HTR-8/SVneo (cell line): ENCODE results near the gene GTF2H4.

Experiments used
- DNase-seq: peaks from one replicate; pipeline ENCODE4 v3.0.0; 2011; ENCODE audit warnings: low spot score, mixed read lengths; ENCODE audit not compliant: insufficient read length
- FAIRE-seq: peaks from 2 replicates; lab custom pipeline; 2011; peaks lifted over from hg19 to GRCh38; lab: Jason Lieb, UNC

The GTF2H4 gene

GRCh38 chr6:30882204-30882758 is 25.7 kb upstream of the GTF2H4 start:
- DNase-seq, result peak; percentile 35

GRCh38 chr6:30882759-30883684 is 25.0 kb upstream of the GTF2H4 start:
- DNase-seq, result peak; percentile 53
- FAIRE-seq, result no peak

More at GRCh38 chr6:30882204-30882758, 25.7 kb upstream of the GTF2H4 start:
- FAIRE-seq, result no peak

GRCh38 chr6:30883685-30884520 is 24.1 kb upstream of the GTF2H4 start, which contains the start of gene DDR1:
Gene DDR1, plus strand, starts transcription at chr6:30884519. Its CDS starts 4,211 bp downstream, at chr6:30888730.
- DNase-seq, result peak; percentile 69
- no peak for FAIRE-seq

- FAIRE-seq (no peak), DNase-seq (no peak)
Observed at GRCh38 chr6:30884521-30885480, 23.2 kb upstream of the GTF2H4 start.

- FAIRE-seq, result no peak
- no peak for DNase-seq
Observed at GRCh38 chr6:30885481-30885998, 22.5 kb upstream of the GTF2H4 start.

- FAIRE-seq, result peak; percentile 48
- peak; percentile 93 for DNase-seq
Observed at GRCh38 chr6:30885999-30886896, 21.8 kb upstream of the GTF2H4 start.

- DNase-seq, result no peak
- no peak for FAIRE-seq
Observed at GRCh38 chr6:30886897-30887255, 21.1 kb upstream of the GTF2H4 start.

GRCh38 chr6:30887901-30888815 is 19.8 kb upstream of the GTF2H4 start:
- FAIRE-seq (no peak), DNase-seq (no peak)

GRCh38 chr6:30888816-30889495 is 19.1 kb upstream of the GTF2H4 start:
- FAIRE-seq (no peak), DNase-seq (no peak)

- DNase-seq, result no peak
- FAIRE-seq, result no peak
Observed at GRCh38 chr6:30889496-30889885, 18.5 kb upstream of the GTF2H4 start.

GRCh38 chr6:30889921-30890645 is 17.9 kb upstream of the GTF2H4 start:
- no peak for DNase-seq
- no peak for FAIRE-seq

GRCh38 chr6:30890646-30891449 is 17.2 kb upstream of the GTF2H4 start:
- FAIRE-seq, result no peak

GRCh38 chr6:30891450-30891723 is 16.6 kb upstream of the GTF2H4 start:
- DNase-seq (no peak), FAIRE-seq (no peak)

More at GRCh38 chr6:30890646-30891449, 17.2 kb upstream of the GTF2H4 start:
- DNase-seq, result no peak

- DNase-seq, result no peak
- no peak for FAIRE-seq
Observed at GRCh38 chr6:30891816-30892538, 16.0 kb upstream of the GTF2H4 start.
